ENCODE results near the gene FRMD4A. TPM values are rescaled to one million over a fixed set of nuclear protein-coding genes. Genes with fewer than 3 reads are reported as not detected.

FRMD4A gene
- total RNA-seq, 4 donors from 2014 or later, result 27.5 to 40.4 (median 33.0) TPM

- no peak overlapping the region for H3K4me3 ChIP-seq (ENCODE audit: low read depth, poor library complexity, severe bottlenecking)
- intact Hi-C loops (cut with DNase I; ENCODE audit: low total_unique reads), result no loop called here
Measured at GRCh38 chr10:13690281-13690825, 640.4 kb downstream of the FRMD4A start.

GRCh38 chr10:13686331-13686752 lies 644.4 kb downstream of the FRMD4A start:
- no peak for TF ChIP-seq POLR2A (IDR thresholded peaks at IDR 0.05)
- no peak for TF ChIP-seq CTCF (IDR thresholded peaks at IDR 0.05)
- no peak overlapping the region for H3K4me3 ChIP-seq (ENCODE audit: low read depth, poor library complexity, severe bottlenecking)
- 65 to 68% methylated on average over 5 of the region's 5 CpGs for WGBS, 2 donors
- intact Hi-C loops (cut with DNase I; ENCODE audit: low total_unique reads), result no loop called here
- DNase-seq (ENCODE audit: low spot score in 2 of 2), result no peak

More at GRCh38 chr10:13690281-13690825, 640.4 kb downstream of the FRMD4A start:
- 45 to 49% methylated on average over 10 of the region's 10 CpGs for WGBS, 2 donors
- DNase-seq (ENCODE audit: low spot score in 2 of 2), result no peak
- TF ChIP-seq CTCF (IDR thresholded peaks at IDR 0.05), result no peak
- TF ChIP-seq POLR2A (IDR thresholded peaks at IDR 0.05), result no peak

GRCh38 chr10:13685885-13686284 lies 644.8 kb downstream of the FRMD4A start:
- intact Hi-C loops (cut with DNase I; ENCODE audit: low total_unique reads), result no loop called here
- H3K4me3 ChIP-seq (ENCODE audit: low read depth, poor library complexity, severe bottlenecking), result no peak overlapping the region
- WGBS, 2 donors, result 43 to 44% methylated on average over 5 of the region's 5 CpGs
- DNase-seq (ENCODE audit: low spot score in 2 of 2), result no peak
- TF ChIP-seq CTCF (IDR thresholded peaks at IDR 0.05), result no peak
- TF ChIP-seq POLR2A (IDR thresholded peaks at IDR 0.05), result no peak

GRCh38 chr10:13684806-13685482 lies 645.8 kb downstream of the FRMD4A start:
- no peak for DNase-seq (ENCODE audit: low spot score in 2 of 2)
- no peak overlapping the region for H3K4me3 ChIP-seq (ENCODE audit: low read depth, poor library complexity, severe bottlenecking)
- 29 to 37% methylated on average over 6 of the region's 6 CpGs for WGBS, 2 donors
- TF ChIP-seq CTCF (IDR thresholded peaks at IDR 0.05) (no peak), POLR2A (IDR thresholded peaks at IDR 0.05) (no peak)
- intact Hi-C loops (cut with DNase I; ENCODE audit: low total_unique reads), result no loop called here

GRCh38 chr10:13684252-13684791 lies 646.4 kb downstream of the FRMD4A start:
- TF ChIP-seq CTCF (IDR thresholded peaks at IDR 0.05) (no peak), POLR2A (IDR thresholded peaks at IDR 0.05) (no peak)
- WGBS, 2 donors, result 45 to 55% methylated on average over 12 to 17 of the region's 17 CpGs
- no peak overlapping the region for H3K4me3 ChIP-seq (ENCODE audit: low read depth, poor library complexity, severe bottlenecking)
- intact Hi-C loops (cut with DNase I; ENCODE audit: low total_unique reads), result no loop called here
- DNase-seq (ENCODE audit: low spot score in 2 of 2), result peak in 1 of 2 donors; percentile 88
